Measurements from ENCODE around the gene ELAPOR2.
"Not testable (repeated sequence)": the region's sequence is repeated elsewhere in the genome, so short reads cannot be mapped to it uniquely, and the experiment has no call there.

The ELAPOR2 gene, protein sequence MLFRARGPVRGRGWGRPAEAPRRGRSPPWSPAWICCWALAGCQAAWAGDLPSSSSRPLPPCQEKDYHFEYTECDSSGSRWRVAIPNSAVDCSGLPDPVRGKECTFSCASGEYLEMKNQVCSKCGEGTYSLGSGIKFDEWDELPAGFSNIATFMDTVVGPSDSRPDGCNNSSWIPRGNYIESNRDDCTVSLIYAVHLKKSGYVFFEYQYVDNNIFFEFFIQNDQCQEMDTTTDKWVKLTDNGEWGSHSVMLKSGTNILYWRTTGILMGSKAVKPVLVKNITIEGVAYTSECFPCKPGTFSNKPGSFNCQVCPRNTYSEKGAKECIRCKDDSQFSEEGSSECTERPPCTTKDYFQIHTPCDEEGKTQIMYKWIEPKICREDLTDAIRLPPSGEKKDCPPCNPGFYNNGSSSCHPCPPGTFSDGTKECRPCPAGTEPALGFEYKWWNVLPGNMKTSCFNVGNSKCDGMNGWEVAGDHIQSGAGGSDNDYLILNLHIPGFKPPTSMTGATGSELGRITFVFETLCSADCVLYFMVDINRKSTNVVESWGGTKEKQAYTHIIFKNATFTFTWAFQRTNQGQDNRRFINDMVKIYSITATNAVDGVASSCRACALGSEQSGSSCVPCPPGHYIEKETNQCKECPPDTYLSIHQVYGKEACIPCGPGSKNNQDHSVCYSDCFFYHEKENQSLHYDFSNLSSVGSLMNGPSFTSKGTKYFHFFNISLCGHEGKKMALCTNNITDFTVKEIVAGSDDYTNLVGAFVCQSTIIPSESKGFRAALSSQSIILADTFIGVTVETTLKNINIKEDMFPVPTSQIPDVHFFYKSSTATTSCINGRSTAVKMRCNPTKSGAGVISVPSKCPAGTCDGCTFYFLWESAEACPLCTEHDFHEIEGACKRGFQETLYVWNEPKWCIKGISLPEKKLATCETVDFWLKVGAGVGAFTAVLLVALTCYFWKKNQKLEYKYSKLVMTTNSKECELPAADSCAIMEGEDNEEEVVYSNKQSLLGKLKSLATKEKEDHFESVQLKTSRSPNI

GRCh38 chr7:87059525-87060287, at the start of gene ELAPOR2:
TSS of gene ELAPOR2 (minus strand) at chr7:87059654. CDS start at chr7:87059513, 141 bp downstream.
- peak; percentile 85 for DNase-seq

GRCh38 chr7:87107949-87108776, 48.7 kb upstream of the ELAPOR2 start:
- DNase-seq, result no peak

- DNase-seq, result no peak
Observed at GRCh38 chr7:87106974-87107612, 47.6 kb upstream of the ELAPOR2 start.

GRCh38 chr7:87105401-87105800, 45.9 kb upstream of the ELAPOR2 start:
- DNase-seq, result no peak

DNA sequence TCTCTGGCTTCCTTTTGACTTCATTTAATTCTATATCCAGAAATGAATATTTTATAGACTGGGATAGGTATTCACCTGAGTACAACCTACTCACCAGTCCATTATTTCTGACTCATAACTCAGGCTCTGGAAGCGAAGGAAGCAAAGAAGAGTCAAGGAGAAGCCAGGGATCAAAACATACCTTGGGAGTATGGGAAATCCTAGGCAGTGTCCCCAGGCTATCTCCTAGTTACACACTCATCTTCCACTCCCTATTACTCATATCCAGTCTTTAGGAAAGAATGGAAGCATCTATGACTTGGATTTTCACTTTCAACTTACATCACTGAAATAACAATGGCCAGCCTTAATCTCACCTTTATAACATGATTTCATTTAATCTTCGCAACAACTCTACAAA, 40.9 kb upstream of the ELAPOR2 start:
- no peak for DNase-seq

DNA sequence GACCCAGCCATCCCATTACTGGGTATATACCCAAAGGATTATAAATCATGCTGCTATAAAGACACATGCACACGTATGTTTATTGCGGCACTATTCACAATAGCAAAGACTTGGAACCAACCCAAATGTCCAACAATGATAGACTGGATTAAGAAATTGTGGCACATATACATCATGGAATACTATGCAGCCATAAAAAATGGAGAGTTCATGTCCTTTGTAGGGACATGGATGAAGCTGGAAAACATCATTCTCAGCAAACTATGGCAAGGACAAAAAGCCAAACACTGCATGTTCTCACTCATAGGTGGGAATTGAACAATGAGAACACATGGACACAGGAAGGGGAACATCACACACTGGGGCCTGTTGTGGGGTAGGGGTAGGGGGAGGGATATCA, 37.9 kb upstream of the ELAPOR2 start:
- not testable (repeated sequence) for DNase-seq

DNA sequence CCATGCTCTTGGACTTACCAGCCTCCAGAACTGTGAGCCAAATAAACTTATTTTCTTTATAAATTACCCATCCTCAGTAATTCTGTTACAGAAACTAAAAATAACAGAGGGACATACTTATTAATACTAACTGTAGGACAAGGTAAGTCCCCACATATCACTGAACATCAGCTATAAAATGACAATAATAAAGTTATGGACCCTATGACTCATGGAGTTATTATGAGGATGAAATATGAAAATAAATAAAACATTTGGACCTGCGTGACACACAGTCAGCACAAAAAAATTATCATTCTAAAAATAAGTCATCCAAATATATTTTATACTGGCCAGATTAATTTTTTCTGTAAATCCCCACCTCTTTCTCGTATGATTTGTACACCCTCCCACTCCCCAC, 34.9 kb upstream of the ELAPOR2 start:
- no peak for DNase-seq

- no peak for DNase-seq
Observed at GRCh38 chr7:87092568-87093091, 33.2 kb upstream of the ELAPOR2 start.

GRCh38 chr7:87091487-87092066, 32.1 kb upstream of the ELAPOR2 start:
- no peak for DNase-seq

DNA sequence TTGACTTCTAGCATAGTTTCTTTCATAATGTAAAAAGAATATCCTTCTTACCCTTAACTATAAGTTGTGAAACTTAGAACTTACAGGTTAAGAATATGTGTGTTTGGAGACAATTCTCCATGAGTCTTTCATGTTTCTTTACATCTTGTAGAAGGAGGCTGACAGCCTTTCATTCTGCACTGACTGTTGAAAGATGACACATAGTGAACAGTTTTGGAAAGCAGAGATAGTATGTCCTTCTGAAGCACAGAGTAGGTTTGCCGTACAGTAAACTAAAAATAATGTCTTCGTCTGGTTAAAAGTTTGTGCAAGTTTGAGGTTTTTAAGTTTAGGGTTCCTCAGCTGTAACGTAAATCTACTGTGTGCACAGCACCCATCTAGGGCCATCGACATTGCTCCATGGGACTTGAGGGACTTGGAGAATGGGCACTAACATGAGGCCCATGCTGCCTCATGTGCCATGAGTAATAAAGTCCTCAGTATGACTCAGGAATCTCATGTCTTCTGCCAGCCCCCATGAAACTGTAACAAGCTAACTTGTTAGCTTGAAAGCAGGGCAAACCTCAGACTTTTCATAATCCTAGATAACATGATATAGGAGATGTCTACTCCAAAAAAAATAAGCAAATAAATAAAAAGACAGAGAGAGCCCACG, 24.5 kb upstream of the ELAPOR2 start:
- DNase-seq, result no peak

GRCh38 chr7:87082675-87083074, 23.2 kb upstream of the ELAPOR2 start:
- no peak for DNase-seq

DNA sequence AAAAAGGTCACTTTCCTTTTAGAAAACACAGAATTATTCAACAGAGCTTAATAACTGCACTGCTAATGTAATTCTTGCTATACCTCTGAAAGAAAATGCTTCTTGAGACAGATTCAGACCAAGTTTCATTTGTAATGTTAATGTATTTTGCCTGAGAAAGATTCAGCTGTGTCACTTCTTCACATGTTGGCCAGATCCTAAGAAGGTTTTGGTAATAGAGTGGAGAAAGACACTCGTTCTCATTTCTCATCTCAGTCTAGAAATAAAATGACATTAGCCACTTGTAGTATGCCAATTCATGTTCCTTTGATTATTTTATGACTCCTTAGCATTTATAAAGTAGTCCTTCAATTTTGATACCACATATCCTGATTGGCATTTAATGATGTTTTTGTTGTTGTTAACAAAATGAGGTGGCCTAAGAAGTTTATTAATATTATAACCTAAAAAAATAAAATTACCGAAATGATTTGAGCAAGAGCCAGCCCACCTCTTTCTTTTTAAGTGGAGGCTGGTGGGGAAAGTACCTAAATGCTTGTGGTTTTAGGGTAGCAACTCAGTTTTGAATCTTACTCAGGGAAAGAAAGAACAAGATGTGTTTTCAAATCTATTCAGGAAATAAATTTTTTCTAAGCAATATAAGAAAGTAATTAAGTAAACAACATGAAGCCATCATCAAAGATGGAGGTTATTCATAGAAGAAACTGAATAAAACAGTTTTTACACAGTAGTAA, 16.4 kb upstream of the ELAPOR2 start:
- DNase-seq, result no peak

DNA sequence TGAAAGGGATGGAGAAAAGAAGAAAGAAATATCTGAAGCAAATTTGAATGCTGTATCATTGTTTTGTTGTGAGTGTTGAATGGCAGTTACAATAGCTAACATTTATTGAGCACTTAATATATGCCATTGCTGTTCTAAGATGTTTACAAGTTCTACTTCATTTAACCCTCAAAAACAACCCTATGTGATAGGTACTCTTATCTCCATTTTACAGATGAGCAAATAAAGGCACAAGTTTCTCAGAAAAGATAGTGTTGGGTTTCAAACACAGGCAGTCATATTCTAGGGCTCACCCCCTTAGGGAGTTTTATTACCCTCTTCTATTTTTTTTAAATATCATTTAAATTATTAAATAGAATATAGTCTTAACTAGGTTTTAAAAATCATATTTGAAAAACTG, 8.3 kb upstream of the ELAPOR2 start:
- DNase-seq, result no peak

- no peak for DNase-seq
Observed at GRCh38 chr7:87060288-87060537, 759 bp upstream of the ELAPOR2 start.

DNA sequence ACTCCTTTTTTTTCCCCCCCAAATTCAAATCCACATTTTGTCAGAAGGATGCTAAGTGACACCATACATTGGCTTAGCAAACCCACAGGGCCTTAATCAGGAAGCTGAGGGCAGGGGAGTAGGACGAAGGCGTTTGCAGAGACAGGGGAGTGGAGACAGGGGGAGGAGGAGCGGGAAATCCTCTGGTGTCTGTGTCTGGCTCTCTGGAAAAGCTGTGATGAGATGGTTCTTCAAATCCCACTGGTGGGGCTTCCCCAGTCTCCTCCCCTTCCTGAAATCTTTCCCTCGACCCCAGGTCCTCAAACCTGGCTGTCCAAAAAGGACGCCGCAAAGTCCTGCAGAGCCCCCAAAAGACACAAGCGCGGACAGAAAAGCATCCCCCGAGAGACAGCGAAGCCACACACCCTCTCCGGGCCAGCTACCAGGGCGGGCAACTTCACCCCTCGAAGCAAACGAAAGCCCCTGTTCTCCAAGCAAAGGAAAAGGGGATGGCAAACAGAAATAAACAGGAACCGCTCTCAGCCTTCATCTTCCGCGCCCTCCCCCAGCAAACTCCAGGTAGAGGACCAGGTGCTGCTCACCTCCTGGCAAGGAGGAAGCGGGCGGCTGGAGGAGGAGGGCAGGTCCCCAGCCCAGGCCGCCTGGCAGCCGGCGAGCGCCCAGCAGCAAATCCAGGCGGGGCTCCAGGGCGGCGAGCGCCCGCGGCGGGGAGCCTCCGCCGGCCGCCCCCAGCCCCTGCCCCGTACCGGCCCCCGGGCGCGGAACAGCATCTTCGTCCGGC, 520 bp downstream of the ELAPOR2 start:
- DNase-seq, result peak; percentile 23

GRCh38 chr7:87057210-87057609, 2.2 kb downstream of the ELAPOR2 start:
- no peak for DNase-seq

- DNase-seq, result no peak
Observed at GRCh38 chr7:87056346-87056745, 3.1 kb downstream of the ELAPOR2 start.

DNA sequence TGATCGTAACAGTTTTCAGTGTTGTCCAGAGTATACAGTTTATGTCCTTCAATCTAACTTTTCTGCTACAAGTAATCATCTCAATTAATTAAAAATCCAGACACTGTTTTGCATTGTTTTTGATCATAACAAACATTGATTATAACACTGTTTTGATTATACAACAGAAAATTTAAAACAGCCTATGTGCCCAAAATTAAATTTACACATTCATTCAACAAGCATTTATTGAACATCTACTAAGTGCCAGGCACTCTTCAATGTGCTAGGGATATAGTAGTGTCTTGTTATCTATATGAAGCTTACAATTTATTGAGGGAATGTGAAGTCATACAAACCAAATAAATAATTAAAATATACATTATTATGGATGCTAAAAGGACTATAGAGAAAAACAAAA, 10.6 kb downstream of the ELAPOR2 start:
- no peak for DNase-seq

GRCh38 chr7:87046456-87046855, 13.0 kb downstream of the ELAPOR2 start:
- DNase-seq, result no peak

All from femur (tissue), 1 donor.